SJCRH30 (cell line): ENCODE measurements around the gene ST3GAL6. TPM values are rescaled to one million over a fixed set of nuclear protein-coding genes. Genes with fewer than 3 reads are reported as not detected.

Experiments
- DNase-seq, 2 experiments: peaks; one replicate each; pipeline ENCODE4 v3.0.0-alpha.2; 2015 to 2020
- H3K27ac ChIP-seq: fragments of 250-450 bp; sonication (Bioruptor Pico); 2 replicates; pipeline ENCODE4 v1.5.1; 2020; ENCODE audit warnings: mild to moderate bottlenecking, moderate library complexity
- H3K27me3 ChIP-seq: fragments of 250-450 bp; sonication (Bioruptor Pico); 2 replicates; pipeline ENCODE4 v1.5.1; 2020; ENCODE audit warnings: mild to moderate bottlenecking, moderate library complexity
- H3K36me3 ChIP-seq: fragments of 250-450 bp; sonication (Bioruptor Pico); 2 replicates; pipeline ENCODE4 v1.5.1; 2020; ENCODE audit warnings: mild to moderate bottlenecking, moderate library complexity
- H3K4me1 ChIP-seq: fragments of 250-450 bp; sonication (Bioruptor Pico); 2 replicates; pipeline ENCODE4 v1.5.1; 2020; ENCODE audit warnings: mild to moderate bottlenecking, moderate library complexity
- H3K4me3 ChIP-seq: fragments of 250-450 bp; sonication (Bioruptor Pico); 2 replicates; pipeline ENCODE4 v1.5.1; 2020; ENCODE audit warnings: mild to moderate bottlenecking, moderate library complexity
- H3K9me3 ChIP-seq: fragments of 250-450 bp; sonication (Bioruptor Pico); replicated peaks from 2 replicates; pipeline ENCODE4 v1.5.1; 2020; ENCODE audit warnings: mild to moderate bottlenecking, moderate library complexity
- total RNA-seq: library from RNA; depleted of rRNA; stranded (reverse); fragments of >200 nt; shearing (Covaris generic); gene quantifications from 2 replicates; pipeline ENCODE4 v1.2.3, GENCODE V29; 2014

ST3GAL6 gene
- total RNA-seq, 1 experiment from 2014 or later, result 17.1 TPM

- H3K36me3 ChIP-seq, result no peaks in the 10 kb centered on the region; the same call in 1 of the 2 replicates
- no peaks in the 10 kb centered on the region for H3K4me1 ChIP-seq
- no peak for DNase-seq
- H3K27ac ChIP-seq, result no peak overlapping the region
- H3K27me3 ChIP-seq, result no peaks in the 10 kb centered on the region
- no peak overlapping the region for H3K4me3 ChIP-seq
- no peaks in the 10 kb centered on the region for H3K9me3 ChIP-seq
These were observed 8.7 kb upstream of the ST3GAL6 start for GRCh38 chr3:98754483-98754882.

- H3K4me3 ChIP-seq, result no peak overlapping the region
- H3K27me3 ChIP-seq, result no peaks in the 10 kb centered on the region
- no peaks in the 10 kb centered on the region; the same call in 1 of the 2 replicates for H3K36me3 ChIP-seq
- H3K9me3 ChIP-seq, result no peaks in the 10 kb centered on the region; the same call in 1 of the 2 replicates
- H3K27ac ChIP-seq, result no peak overlapping the region
- no peak for DNase-seq
- no peaks in the 10 kb centered on the region for H3K4me1 ChIP-seq
These were observed 7.5 kb upstream of the ST3GAL6 start for GRCh38 chr3:98755601-98756000.

DNA sequence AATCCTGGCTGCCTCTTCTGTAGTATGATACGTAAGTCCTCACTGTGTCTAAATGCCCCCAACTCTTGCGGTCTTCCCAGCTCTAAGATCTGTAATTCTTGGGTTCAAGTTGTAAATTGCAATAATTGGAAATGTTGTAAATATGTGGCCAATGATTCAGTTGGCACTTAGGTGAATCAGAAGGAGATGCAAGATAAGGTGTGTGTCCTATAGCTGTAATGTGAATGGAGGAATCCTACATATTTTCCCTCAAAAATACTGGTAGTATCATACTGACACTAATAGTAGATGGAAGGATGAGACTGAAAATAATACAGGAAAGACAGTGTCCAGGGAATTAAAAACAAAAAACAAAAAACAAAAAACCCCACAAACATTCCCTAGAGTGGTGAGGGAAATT is 3.5 kb upstream of the ST3GAL6 start:
- Histone ChIP-seq H3K9me3 (no peaks in the 10 kb centered on the region; the same call in 1 of the 2 replicates), H3K27me3 (no peaks in the 10 kb centered on the region), H3K36me3 (no peaks in the 10 kb centered on the region), H3K4me1 (no peaks in the 10 kb centered on the region), H3K4me3 (no peak overlapping the region), H3K27ac (no peak overlapping the region)
- no peak for DNase-seq

DNA sequence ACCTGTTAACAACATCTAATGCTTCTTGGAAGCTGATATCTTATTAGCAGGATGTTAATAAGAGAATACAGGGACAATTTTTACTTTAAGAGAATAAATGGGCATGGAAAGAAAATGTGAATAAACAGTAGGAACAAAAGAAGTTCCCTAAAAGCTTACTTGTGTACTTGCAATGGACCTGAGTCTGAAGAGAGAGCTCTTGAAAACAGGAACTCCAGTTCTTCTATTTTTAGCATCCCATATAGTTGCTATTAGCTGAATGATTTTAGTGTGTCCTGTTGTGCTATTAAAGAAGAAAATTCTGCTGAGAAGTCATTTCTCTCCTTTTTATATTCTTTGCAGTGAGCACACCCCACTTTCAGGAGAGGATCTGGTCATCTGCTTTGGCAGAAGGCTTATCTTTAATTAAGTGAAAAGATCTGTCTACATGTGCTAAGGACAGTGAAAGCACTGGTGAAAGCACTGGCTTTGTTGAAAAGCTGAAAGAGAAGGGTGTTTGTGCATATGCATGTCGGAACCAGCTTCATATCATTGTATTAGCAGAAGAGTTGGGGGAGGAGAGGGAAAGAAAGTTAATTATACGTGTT is 1.4 kb upstream of the ST3GAL6 start:
- H3K27ac ChIP-seq, result no peak overlapping the region
- H3K36me3 ChIP-seq, result no peaks in the 10 kb centered on the region
- H3K9me3 ChIP-seq, result no peaks in the 10 kb centered on the region; the same call in 1 of the 2 replicates
- H3K27me3 ChIP-seq, result no peaks in the 10 kb centered on the region
- no peak overlapping the region for H3K4me3 ChIP-seq
- DNase-seq, result no peak
- no peaks in the 10 kb centered on the region for H3K4me1 ChIP-seq

DNA sequence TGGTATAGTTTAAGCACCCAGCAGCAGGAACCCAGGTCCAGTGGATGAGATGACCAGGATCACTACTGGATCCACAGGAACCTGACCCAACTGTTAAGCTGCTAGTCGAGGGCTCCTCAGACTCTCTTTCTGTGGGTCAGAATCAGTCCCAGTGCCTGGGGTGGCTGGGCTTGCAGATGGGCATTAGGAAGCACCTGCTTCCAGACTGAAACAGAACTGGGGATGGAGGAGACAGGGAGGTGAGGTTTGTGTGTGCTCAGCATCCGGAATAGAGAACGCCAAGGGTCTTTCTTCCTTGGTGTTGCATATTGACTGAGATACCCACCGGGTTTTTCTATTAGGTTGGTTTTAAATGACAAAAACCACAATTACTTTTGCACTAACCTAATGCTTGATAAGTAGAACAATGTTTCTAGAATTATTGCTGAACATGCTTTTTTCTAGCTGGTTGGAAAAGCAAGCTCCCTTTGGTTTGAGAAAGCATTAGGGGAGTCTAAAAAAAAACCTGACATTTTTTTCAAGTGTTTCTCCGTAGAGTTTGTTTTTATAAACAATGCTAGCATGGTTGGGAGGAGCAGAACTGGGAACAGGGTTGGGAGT is 779 bp downstream of the ST3GAL6 start:
- Histone ChIP-seq H3K27ac (no peak overlapping the region), H3K4me3 (no peak overlapping the region), H3K9me3 (no peaks in the 10 kb centered on the region; the same call in 1 of the 2 replicates), H3K4me1 (no peaks in the 10 kb centered on the region), H3K36me3 (no peaks in the 10 kb centered on the region; the same call in 1 of the 2 replicates), H3K27me3 (no peaks in the 10 kb centered on the region)
- DNase-seq, result no peak

DNA sequence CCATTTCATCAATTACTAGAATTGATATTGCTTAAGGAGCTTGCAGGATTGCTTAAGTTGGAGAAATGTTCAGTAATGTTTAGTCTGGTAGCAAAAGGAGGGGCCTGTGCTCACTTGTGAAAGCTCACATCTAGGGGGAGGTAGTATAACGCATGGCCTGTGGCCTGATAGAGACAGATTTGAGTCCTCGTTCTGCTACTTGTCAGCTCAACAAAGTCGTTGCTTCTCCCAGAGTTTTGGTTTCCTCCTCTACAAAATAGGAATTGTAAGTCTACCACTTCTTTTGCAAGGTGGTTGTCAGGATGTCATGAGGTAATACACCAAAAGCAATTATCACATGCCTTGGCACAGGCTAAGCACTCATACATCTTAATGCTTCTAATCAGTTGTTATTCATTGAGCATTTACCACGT is 1.3 kb downstream of the ST3GAL6 start:
- no peaks in the 10 kb centered on the region; the same call in 1 of the 2 replicates for H3K9me3 ChIP-seq
- no peaks in the 10 kb centered on the region; the same call in 1 of the 2 replicates for H3K36me3 ChIP-seq
- no peak overlapping the region for H3K4me3 ChIP-seq
- no peaks in the 10 kb centered on the region for H3K4me1 ChIP-seq
- no peak for DNase-seq
- H3K27me3 ChIP-seq, result no peaks in the 10 kb centered on the region
- H3K27ac ChIP-seq, result no peak overlapping the region

DNA sequence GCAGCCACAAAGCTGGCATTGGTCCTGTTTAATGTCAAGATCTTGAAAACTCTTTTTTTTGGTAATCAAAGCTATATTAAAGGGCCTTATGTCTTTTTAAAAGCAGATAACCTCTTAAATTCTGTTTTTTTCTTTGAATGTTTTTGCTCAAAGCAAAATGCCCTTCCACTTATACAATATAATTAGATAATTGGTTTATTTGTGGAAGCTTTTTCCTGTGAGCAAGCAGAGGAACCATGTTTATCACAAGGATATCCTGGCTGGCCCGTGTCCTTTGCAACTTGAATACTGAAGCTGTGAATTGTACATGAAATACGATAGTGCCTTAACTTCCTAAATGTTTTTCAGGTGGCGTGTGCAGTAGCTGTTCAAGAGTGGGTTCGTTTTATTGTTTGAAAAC is 2.6 kb downstream of the ST3GAL6 start:
- H3K4me1 ChIP-seq, result no peaks in the 10 kb centered on the region
- no peak for DNase-seq
- no peak overlapping the region for H3K27ac ChIP-seq
- H3K9me3 ChIP-seq, result no peaks in the 10 kb centered on the region; the same call in 1 of the 2 replicates
- H3K27me3 ChIP-seq, result no peaks in the 10 kb centered on the region
- H3K36me3 ChIP-seq, result no peaks in the 10 kb centered on the region; the same call in 1 of the 2 replicates
- no peak overlapping the region for H3K4me3 ChIP-seq

DNA sequence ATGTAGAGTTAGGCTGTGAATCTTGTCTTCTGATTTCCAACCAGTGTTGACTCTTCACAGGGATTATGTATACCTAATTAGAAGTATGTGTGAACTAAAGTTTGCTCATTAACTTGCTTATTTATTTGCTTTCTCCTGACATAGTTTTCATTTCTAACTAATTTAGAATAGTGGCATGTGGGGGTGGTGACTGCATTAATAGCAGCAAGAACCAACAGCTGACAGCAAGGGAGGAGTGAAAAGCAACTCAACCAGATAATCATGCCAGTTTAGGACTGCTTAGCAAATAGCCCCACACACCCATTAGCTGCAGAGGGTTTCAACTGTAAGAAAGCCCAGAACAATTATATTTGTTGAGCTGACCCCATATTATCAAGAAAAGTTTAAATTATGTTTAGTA is 3.8 kb downstream of the ST3GAL6 start:
- no peak for DNase-seq
- Histone ChIP-seq H3K4me3 (no peak overlapping the region), H3K4me1 (no peaks in the 10 kb centered on the region), H3K27me3 (no peaks in the 10 kb centered on the region), H3K9me3 (no peaks in the 10 kb centered on the region; the same call in 1 of the 2 replicates), H3K36me3 (no peaks in the 10 kb centered on the region; the same call in 1 of the 2 replicates), H3K27ac (no peak overlapping the region)

DNA sequence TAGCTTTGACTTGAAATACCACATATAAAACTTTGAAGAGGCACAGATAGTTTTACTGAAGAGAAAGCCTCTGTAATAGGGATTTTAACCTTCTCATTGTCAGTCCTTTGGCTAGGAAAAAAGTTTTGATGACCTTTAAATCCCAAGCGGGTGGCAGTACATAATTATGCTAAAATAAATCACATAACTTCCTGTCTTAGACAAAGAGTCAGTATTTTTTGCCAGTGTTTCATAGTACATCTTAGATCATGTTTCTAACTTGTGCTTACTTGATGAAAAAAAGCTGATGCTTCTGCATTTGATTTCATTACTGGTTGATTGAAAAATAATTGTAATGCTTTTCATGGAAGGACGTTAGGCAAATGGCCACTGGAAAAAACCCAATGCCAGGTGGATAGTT is 5.8 kb downstream of the ST3GAL6 start:
- no peak overlapping the region for H3K27ac ChIP-seq
- DNase-seq, result no peak
- H3K9me3 ChIP-seq, result no peaks in the 10 kb centered on the region; the same call in 1 of the 2 replicates
- H3K4me1 ChIP-seq, result no peaks in the 10 kb centered on the region
- no peaks in the 10 kb centered on the region for H3K27me3 ChIP-seq
- H3K36me3 ChIP-seq, result no peaks in the 10 kb centered on the region; the same call in 1 of the 2 replicates
- H3K4me3 ChIP-seq, result no peak overlapping the region

- Histone ChIP-seq H3K27me3 (no peaks in the 10 kb centered on the region), H3K4me1 (no peaks in the 10 kb centered on the region), H3K36me3 (no peaks in the 10 kb centered on the region; the same call in 1 of the 2 replicates), H3K9me3 (no peaks in the 10 kb centered on the region; the same call in 1 of the 2 replicates), H3K4me3 (no peak overlapping the region), H3K27ac (no peak overlapping the region)
- DNase-seq, result no peak
These were observed 6.3 kb downstream of the ST3GAL6 start for GRCh38 chr3:98769448-98769847.

- no peaks in the 10 kb centered on the region; the same call in 1 of the 2 replicates for H3K9me3 ChIP-seq
- DNase-seq, result no peak
- no peaks in the 10 kb centered on the region; the same call in 1 of the 2 replicates for H3K36me3 ChIP-seq
- H3K27me3 ChIP-seq, result no peaks in the 10 kb centered on the region
- H3K27ac ChIP-seq, result no peak overlapping the region
- no peak overlapping the region for H3K4me3 ChIP-seq
- no peaks in the 10 kb centered on the region for H3K4me1 ChIP-seq
These were observed 7.3 kb downstream of the ST3GAL6 start for GRCh38 chr3:98770261-98771039.

GRCh38 chr3:98772022-98772421 is 8.9 kb downstream of the ST3GAL6 start:
- no peaks in the 10 kb centered on the region; the same call in 1 of the 2 replicates for H3K36me3 ChIP-seq
- no peak overlapping the region for H3K27ac ChIP-seq
- DNase-seq, result no peak
- H3K27me3 ChIP-seq, result no peaks in the 10 kb centered on the region
- H3K4me3 ChIP-seq, result no peak overlapping the region
- no peaks in the 10 kb centered on the region; the same call in 1 of the 2 replicates for H3K9me3 ChIP-seq
- no peaks in the 10 kb centered on the region for H3K4me1 ChIP-seq

GRCh38 chr3:98775459-98776139 is 12.5 kb downstream of the ST3GAL6 start:
- no peak overlapping the region for H3K4me3 ChIP-seq
- no peaks in the 10 kb centered on the region for H3K4me1 ChIP-seq
- no peak for DNase-seq
- no peaks in the 10 kb centered on the region for H3K27me3 ChIP-seq
- no peaks in the 10 kb centered on the region for H3K36me3 ChIP-seq
- no peaks in the 10 kb centered on the region for H3K9me3 ChIP-seq
- no peak overlapping the region for H3K27ac ChIP-seq

DNA sequence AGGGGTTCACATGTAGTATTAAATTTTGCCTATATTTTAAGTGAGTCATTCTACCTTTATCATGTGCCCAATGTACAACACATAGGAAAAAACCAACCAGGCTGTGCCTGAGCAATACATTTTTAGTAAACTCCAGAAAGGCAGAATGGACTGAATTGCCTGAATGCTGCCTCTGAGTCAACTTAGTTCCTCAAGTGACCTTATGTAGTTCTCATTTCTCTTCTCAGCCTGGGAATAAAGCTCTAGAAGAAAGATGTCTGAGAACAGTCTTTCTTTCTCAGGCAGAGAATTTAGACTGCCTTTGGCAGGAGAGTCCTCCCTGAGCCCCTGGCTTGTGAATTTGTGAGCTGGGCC is 13.0 kb downstream of the ST3GAL6 start:
- no peak overlapping the region for H3K4me3 ChIP-seq
- no peak for DNase-seq
- no peaks in the 10 kb centered on the region for H3K27me3 ChIP-seq
- no peaks in the 10 kb centered on the region for H3K36me3 ChIP-seq
- no peaks in the 10 kb centered on the region for H3K4me1 ChIP-seq
- no peaks in the 10 kb centered on the region for H3K9me3 ChIP-seq
- H3K27ac ChIP-seq, result no peak overlapping the region

- Histone ChIP-seq H3K36me3 (no peaks in the 10 kb centered on the region), H3K27me3 (no peaks in the 10 kb centered on the region), H3K9me3 (no peaks in the 10 kb centered on the region), H3K4me1 (no peaks in the 10 kb centered on the region), H3K27ac (no peak overlapping the region), H3K4me3 (no peak overlapping the region)
- no peak for DNase-seq
These were observed 14.1 kb downstream of the ST3GAL6 start for GRCh38 chr3:98777286-98777685.
